ENCODE data around the gene HMGXB4.

- TF ChIP-seq POLR2A (IDR thresholded peaks at IDR 0.05) (no peak), CTCF (IDR thresholded peaks at IDR 0.05) (no peak)
Observed at GRCh38 chr22:35275580-35275979, 18.3 kb downstream of the HMGXB4 start.

All from testis (tissue), 2 donors.